GM19035 (cell line): Measurements from ENCODE around the gene LGALS7.
"Not testable (repeated sequence)": the region's sequence is repeated elsewhere in the genome, so short reads cannot be mapped to it uniquely, and the experiment has no call there.

ENCODE experiments used
- ATAC-seq: cut with Tn5 transposase; IDR thresholded peaks from one replicate; pipeline ENCODE4 v1.9.1; 2021; ENCODE audit not compliant: unreplicated experiment

The LGALS7 gene

DNA sequence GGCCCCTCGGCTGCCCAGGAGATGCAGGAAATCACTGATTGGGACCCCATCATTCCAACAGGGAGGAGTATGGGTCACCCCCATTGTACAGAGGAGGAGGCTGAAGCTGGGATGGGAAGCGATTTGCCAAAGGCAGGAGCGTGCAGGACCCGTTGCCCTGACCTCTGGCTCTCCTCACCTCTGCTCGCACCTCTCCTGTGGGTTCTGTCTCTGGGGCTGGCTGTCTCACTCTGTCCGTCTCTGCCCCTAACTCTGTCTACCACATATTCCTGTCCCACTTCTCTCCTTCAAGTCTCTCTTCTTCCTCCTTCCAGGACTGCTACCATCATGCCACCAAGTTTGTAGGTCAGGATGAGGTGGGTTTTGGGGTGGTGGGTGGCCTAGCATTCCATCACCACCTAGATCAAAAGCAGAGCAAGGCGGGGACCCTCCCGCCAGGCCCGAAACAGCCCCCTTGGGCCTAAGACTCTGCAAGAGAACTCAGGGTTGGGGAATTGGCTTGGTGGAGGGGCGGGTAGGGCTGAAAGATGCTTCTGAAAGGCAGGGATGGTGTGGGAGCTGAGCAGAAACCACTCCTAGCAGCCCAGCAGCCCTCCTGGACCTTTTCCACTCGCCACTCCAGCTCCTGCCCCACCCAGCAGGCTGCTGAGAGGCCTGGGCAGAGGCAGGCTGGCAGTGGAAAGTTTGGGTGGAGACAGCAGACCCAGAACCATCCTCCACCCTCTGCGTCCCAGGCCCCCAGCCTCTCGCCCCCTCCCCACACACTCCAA, 1.0 kb upstream of the LGALS7 start:
- ATAC-seq, result no peak

- ATAC-seq, result not testable (repeated sequence)
Observed at GRCh38 chr19:38771569-38771968, 1.7 kb downstream of the LGALS7 start.

DNA sequence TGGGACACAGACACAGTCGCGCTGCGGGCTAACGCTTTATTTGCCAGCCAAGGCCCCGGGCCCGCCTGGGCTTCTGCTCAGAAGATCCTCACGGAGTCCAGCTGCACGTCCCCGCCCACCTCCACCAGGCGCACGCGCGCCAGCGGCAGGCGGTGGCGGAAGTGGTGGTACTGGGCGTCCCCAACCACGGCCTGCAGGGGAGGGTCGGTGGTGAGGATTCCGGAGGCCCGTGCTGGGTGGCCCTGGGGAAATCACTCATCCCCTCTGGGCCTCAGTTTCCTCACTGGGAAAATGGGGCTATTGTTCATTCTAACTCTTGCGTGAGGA, 2.4 kb downstream of the LGALS7 start:
- peak; percentile 44 for ATAC-seq

GRCh38 chr19:38770228-38770948, 2.9 kb downstream of the LGALS7 start:
- peak; percentile 9 for ATAC-seq

DNA sequence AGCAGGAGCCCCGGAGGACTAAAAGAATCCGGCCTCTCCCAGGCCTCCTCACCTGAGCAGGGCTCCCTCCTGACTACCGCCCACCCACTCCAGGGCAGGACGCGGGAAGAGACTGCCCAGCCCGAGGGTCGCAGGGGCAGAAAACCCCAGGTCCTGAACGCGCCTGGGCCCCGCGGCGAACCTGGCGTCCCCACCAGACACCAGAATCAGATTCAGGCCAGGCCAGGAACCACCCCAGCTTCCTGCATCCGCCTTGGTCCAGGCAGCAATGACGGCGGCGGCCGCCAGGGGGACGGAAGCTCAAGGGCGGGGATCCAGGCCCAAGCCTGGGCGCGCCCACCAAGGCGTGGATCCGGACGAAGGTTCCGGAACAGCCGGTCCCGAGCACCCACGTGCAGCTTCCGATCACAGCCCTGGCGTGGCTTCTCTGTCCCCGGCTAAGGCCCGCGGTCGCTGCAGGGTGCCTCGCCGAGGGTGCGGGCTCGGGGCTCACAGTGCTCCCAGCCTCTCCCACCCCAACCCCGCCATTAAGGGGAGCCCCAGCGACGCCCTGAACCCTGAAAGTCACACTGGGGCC, 3.6 kb downstream of the LGALS7 start:
- peak; percentile 61 for ATAC-seq

DNA sequence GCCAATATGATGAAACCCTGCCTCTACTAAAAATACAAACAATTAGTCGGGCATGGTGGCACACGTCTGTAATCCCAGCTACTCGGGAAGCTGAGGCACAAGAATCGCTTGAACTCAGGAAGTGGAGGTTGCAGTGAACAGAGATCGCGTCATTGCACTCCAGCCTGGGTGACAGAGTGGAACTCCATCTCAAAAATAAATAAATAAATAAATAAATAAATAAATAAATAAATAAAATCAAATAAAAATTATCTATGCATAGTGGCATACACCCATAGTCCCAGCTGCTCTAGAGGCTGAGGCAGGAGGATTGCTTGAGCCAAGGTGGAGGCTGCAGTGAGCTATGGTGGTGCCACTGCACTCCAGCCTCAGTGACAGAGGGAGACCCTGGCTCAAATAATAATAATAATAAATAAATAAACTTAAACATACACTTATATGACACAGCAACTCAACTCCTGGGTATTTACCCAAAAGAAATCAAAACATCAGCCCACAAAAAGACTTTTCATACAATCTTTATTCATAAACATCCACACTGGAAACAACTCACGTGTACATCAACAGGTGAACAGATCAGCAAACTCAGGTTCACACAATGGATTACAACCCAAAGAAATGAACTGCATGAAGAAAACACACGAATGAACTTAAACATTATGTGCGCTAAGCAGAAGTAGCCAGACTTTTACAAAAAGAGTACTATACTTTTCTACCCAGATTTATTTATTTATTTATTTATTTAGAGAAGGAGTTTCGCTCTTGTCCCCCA, 6.9 kb downstream of the LGALS7 start:
- ATAC-seq, result no peak

DNA sequence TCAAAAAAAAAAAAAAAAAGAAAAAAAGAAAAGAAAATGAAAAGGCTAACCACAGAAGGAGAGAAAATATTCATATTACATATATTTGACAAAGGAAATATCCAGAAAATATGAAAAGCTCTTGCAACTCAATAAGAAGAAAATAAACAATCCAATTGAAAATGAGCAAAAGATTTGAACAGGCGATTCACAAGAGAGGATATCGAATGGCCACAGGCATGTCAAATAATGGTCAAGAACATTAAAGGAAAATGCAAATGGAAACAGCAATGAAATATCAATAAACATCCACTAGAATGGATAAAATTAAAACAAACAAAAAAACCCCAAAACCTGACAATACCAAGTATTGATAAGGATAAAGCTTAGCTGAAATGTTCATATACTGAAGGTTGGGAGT, 8.1 kb downstream of the LGALS7 start:
- no peak for ATAC-seq

GRCh38 chr19:38763795-38764220, 9.5 kb downstream of the LGALS7 start:
- ATAC-seq, result no peak

- not testable (repeated sequence) for ATAC-seq
Observed at GRCh38 chr19:38761884-38762389, 11.4 kb downstream of the LGALS7 start.

GRCh38 chr19:38760805-38761517, 12.4 kb downstream of the LGALS7 start:
- ATAC-seq, result not testable (repeated sequence)

GRCh38 chr19:38759590-38760003, 13.7 kb downstream of the LGALS7 start:
- ATAC-seq, result no peak

DNA sequence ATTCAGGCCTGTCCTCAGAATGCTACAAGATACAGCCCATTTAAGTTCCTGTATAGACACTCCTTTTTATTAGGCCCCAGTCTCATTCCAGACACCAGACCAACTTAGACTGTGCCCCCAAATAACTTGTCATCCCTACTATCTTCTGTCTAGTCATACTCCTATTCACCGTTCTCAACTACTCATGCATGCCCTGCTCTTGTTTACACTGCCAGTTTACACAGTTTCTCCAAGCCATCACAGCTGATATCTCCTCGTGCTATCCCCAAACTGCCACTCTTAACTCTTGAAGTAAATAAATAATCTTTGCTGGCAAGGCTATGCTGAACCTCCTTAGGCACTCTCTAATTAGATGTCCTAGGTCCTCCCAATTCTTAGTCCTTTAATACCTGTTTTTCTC, 19.1 kb downstream of the LGALS7 start:
- ATAC-seq, result not testable (repeated sequence)

GRCh38 chr19:38753783-38754182, 19.5 kb downstream of the LGALS7 start:
- ATAC-seq, result not testable (repeated sequence)

- ATAC-seq, result no peak
Observed at GRCh38 chr19:38745316-38745715, 28.0 kb downstream of the LGALS7 start.

DNA sequence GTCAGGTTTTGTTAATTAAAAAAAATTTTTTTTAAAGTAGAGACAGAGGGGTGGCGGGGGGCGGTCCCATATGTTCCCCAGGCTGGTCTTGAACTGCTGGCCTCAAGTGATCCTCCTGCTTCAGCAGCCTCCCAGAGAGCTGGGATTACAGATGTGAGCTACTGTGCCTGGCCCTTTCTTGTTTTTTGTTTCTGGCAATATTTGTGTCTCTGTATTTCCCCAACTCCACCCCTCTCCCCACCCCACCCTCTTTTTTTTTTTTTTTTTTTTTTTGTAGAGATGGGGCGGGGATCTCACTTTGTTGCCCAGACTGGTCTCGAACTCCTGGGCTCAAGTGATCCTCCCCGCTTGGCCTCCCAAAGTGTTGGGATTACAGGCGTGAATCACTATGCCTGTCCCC, 28.4 kb downstream of the LGALS7 start:
- ATAC-seq, result no peak

- ATAC-seq, result no peak
Observed at GRCh38 chr19:38744298-38744681, 29.0 kb downstream of the LGALS7 start, which contains the start of gene CAPN12. TSS of gene CAPN12 (minus strand) at chr19:38744474. CDS start at chr19:38744165, 309 bp downstream.

GRCh38 chr19:38743394-38744297, 29.7 kb downstream of the LGALS7 start:
- no peak for ATAC-seq

- no peak for ATAC-seq
Observed at GRCh38 chr19:38742906-38743305, 30.4 kb downstream of the LGALS7 start.

GRCh38 chr19:38742296-38742695, 31.0 kb downstream of the LGALS7 start:
- no peak for ATAC-seq
